Measurements from ENCODE around the gene ERN1. TPM values are rescaled to one million over a fixed set of nuclear protein-coding genes. Genes with fewer than 3 reads are reported as not detected.

Gene ERN1
- total RNA-seq, 1 experiment from 2014 or later = 27.5 TPM

GRCh38 chr17:64040206-64040605 is 89.7 kb downstream of the ERN1 start:
- H3K36me3 Mint-ChIP-seq (ENCODE audit: insufficient read depth, unreplicated experiment) = peaks cover 28% of the 10 kb centered on the region
- ChIA-PET CTCF (no interaction called here), POLR2A (no interaction called here)
- H3K27me3 ChIP-seq (replicated peaks; ENCODE audit: control insufficient read depth, insufficient read depth, low read length) = no peaks in the 10 kb centered on the region
- BruUV-seq (replicated peaks) = no TSS peak
- intact Hi-C loops (cut with micrococcal nuclease; ENCODE audit: unreplicated experiment) = no loop called here
- no peak overlapping the region for H3K4me3 Mint-ChIP-seq (ENCODE audit: unreplicated experiment)
- H3K27me3 Mint-ChIP-seq (ENCODE audit: insufficient read depth, unreplicated experiment) = no peaks in the 10 kb centered on the region
- DNase-seq = no peak
- H3K36me3 ChIP-seq (ENCODE audit: control insufficient read depth, insufficient read depth, low read length) = no peaks in the 10 kb centered on the region; the same call in 1 of the 2 replicates
- no peak for TF ChIP-seq CTCF (IDR thresholded peaks at IDR 0.05; ENCODE audit: insufficient read depth in 1 of 2, low read depth in 1 of 2, low read length in 1 of 2, severe bottlenecking in 1 of 2, unreplicated experiment in 1 of 2)
- peak overlapping the region; percentile 12 for H3K27ac Mint-ChIP-seq (ENCODE audit: unreplicated experiment)
- no peaks in the 10 kb centered on the region for H3K4me1 Mint-ChIP-seq (ENCODE audit: low read depth, unreplicated experiment)
- H3K4me3 ChIP-seq (ENCODE audit: low read depth, low read length) = no peak overlapping the region
- no peaks in the 10 kb centered on the region for H3K9me3 Mint-ChIP-seq (ENCODE audit: unreplicated experiment)
- H3K4me1 ChIP-seq = peaks cover 7% of the 10 kb centered on the region; the same call in 1 of the 2 replicates
- H3K9me3 ChIP-seq = no peaks in the 10 kb centered on the region

- H3K4me1 Mint-ChIP-seq (ENCODE audit: low read depth, unreplicated experiment) = no peaks in the 10 kb centered on the region
- Histone ChIP-seq H3K36me3 (ENCODE audit: control insufficient read depth, insufficient read depth, low read length) (no peaks in the 10 kb centered on the region; the same call in 1 of the 2 replicates), H3K9me3 (no peaks in the 10 kb centered on the region), H3K4me3 (ENCODE audit: low read depth, low read length) (no peak overlapping the region), H3K27me3 (replicated peaks; ENCODE audit: control insufficient read depth, insufficient read depth, low read length) (no peaks in the 10 kb centered on the region), H3K4me1 (peaks cover 7% of the 10 kb centered on the region; the same call in 1 of the 2 replicates)
- no peak for DNase-seq
- H3K27ac Mint-ChIP-seq (ENCODE audit: unreplicated experiment) = no peak overlapping the region
- TF ChIP-seq CTCF (IDR thresholded peaks at IDR 0.05; ENCODE audit: insufficient read depth in 1 of 2, low read depth in 1 of 2, low read length in 1 of 2, severe bottlenecking in 1 of 2, unreplicated experiment in 1 of 2) = no peak
- no peaks in the 10 kb centered on the region for H3K27me3 Mint-ChIP-seq (ENCODE audit: insufficient read depth, unreplicated experiment)
- intact Hi-C loops (cut with micrococcal nuclease; ENCODE audit: unreplicated experiment) = no loop called here
- ChIA-PET CTCF (interaction anchor here (1.0 kb wide), 1 partner anchor 10 kb away, joined by 3 read pairs; no protein-coding TSS in a partner anchor), POLR2A (no interaction called here)
- no peaks in the 10 kb centered on the region for H3K9me3 Mint-ChIP-seq (ENCODE audit: unreplicated experiment)
- H3K4me3 Mint-ChIP-seq (ENCODE audit: unreplicated experiment) = no peak overlapping the region
- peaks cover 25% of the 10 kb centered on the region for H3K36me3 Mint-ChIP-seq (ENCODE audit: insufficient read depth, unreplicated experiment)
- no TSS peak for BruUV-seq (replicated peaks)
These were observed 90.9 kb downstream of the ERN1 start for GRCh38 chr17:64039106-64039400.

GRCh38 chr17:64038331-64039105 is 91.4 kb downstream of the ERN1 start:
- H3K9me3 ChIP-seq = no peaks in the 10 kb centered on the region
- Mint-ChIP-seq H3K9me3 (ENCODE audit: unreplicated experiment) (no peaks in the 10 kb centered on the region), H3K36me3 (ENCODE audit: insufficient read depth, unreplicated experiment) (peaks cover 19% of the 10 kb centered on the region), H3K27me3 (ENCODE audit: insufficient read depth, unreplicated experiment) (no peaks in the 10 kb centered on the region), H3K4me3 (ENCODE audit: unreplicated experiment) (no peak overlapping the region), H3K27ac (ENCODE audit: unreplicated experiment) (peak overlapping the region; percentile 64), H3K4me1 (ENCODE audit: low read depth, unreplicated experiment) (no peaks in the 10 kb centered on the region)
- H3K36me3 ChIP-seq (ENCODE audit: control insufficient read depth, insufficient read depth, low read length) = no peaks in the 10 kb centered on the region
- no TSS peak for BruUV-seq (replicated peaks)
- TF ChIP-seq CTCF (IDR thresholded peaks at IDR 0.05; ENCODE audit: insufficient read depth in 1 of 2, low read depth in 1 of 2, low read length in 1 of 2, severe bottlenecking in 1 of 2, unreplicated experiment in 1 of 2) = no peak
- POLR2A ChIA-PET = no interaction called here
- H3K27me3 ChIP-seq (replicated peaks; ENCODE audit: control insufficient read depth, insufficient read depth, low read length) = no peaks in the 10 kb centered on the region
- CTCF ChIA-PET = interaction anchor here (1.0 kb wide), 1 partner anchor 10 kb away, joined by 3 read pairs; no protein-coding TSS in a partner anchor
- intact Hi-C loops (cut with micrococcal nuclease; ENCODE audit: unreplicated experiment) = no loop called here
- peaks cover 7% of the 10 kb centered on the region; the same call in 1 of the 2 replicates for H3K4me1 ChIP-seq
- no peak overlapping the region for H3K4me3 ChIP-seq (ENCODE audit: low read depth, low read length)
- no peak for DNase-seq

Data from Caco-2 (cell line).